OCI-LY1 (cell line): ENCODE measurements around the gene PSAPL1.

Experiments used
- H2AFZ ChIP-seq: fragments of 200-600 bp; sonication (generic), shearing (Covaris generic); 2 replicates; pipeline ENCODE4 v1.6.0; 2014; ENCODE audit warnings: antibody characterized with exemption, mild to moderate bottlenecking, low read length
- H3F3A ChIP-seq: fragments of 200-600 bp; sonication (generic), shearing (Covaris generic); 2 replicates; pipeline ENCODE4 v1.6.0; 2014; ENCODE audit warnings: mild to moderate bottlenecking, antibody characterized with exemption, low read length, moderate library complexity; ENCODE audit not compliant: insufficient read depth
- H3K27ac ChIP-seq: fragments of 200-600 bp; sonication (generic); 2 replicates; pipeline ENCODE4 v1.5.1; 2014; ENCODE audit warnings: low read length, mixed run types, mild to moderate bottlenecking, low read depth; ENCODE audit not compliant: poor library complexity, severe bottlenecking
- H3K27me3 ChIP-seq: fragments of 200-600 bp; sonication (generic); 2 replicates; pipeline ENCODE4 v1.6.0; 2014; ENCODE audit warnings: antibody characterized with exemption, mild to moderate bottlenecking, low read length, moderate library complexity; ENCODE audit not compliant: insufficient read depth
- H3K36me3 ChIP-seq: fragments of 200-600 bp; sonication (generic); 2 replicates; pipeline ENCODE4 v1.6.1; 2014; ENCODE audit warnings: mild to moderate bottlenecking, antibody characterized with exemption, low read length, moderate library complexity, mixed read lengths; ENCODE audit not compliant: insufficient read depth
- H3K4me1 ChIP-seq: fragments of 200-600 bp; sonication (generic); 2 replicates; pipeline ENCODE4 v1.5.1; 2014; ENCODE audit warnings: mild to moderate bottlenecking, low read length, moderate library complexity; ENCODE audit not compliant: insufficient read depth, severe bottlenecking
- H3K4me2 ChIP-seq: fragments of 200-600 bp; sonication (generic), shearing (Covaris generic); 2 replicates; pipeline ENCODE4 v1.6.1; 2014; ENCODE audit warnings: low read length
- H3K4me3 ChIP-seq: fragments of 200-600 bp; sonication (generic); 2 replicates; pipeline ENCODE4 v1.5.1; 2014; ENCODE audit warnings: low read length, low read depth, mild to moderate bottlenecking, mixed read lengths; ENCODE audit not compliant: poor library complexity, severe bottlenecking
- H3K79me2 ChIP-seq: fragments of 200-600 bp; shearing (Covaris generic); 2 replicates; pipeline ENCODE4 v1.6.1; 2016; ENCODE audit warnings: mixed run types, low read length, mixed read lengths; ENCODE audit not compliant: insufficient read depth
- H3K9ac ChIP-seq: fragments of 200-600 bp; sonication (generic), shearing (Covaris generic); 2 replicates; pipeline ENCODE4 v1.6.1; 2014; ENCODE audit warnings: mild to moderate bottlenecking, low read length, mixed read lengths
- H3K9me2 ChIP-seq: fragments of 200-600 bp; sonication (generic), shearing (Covaris generic); 2 replicates; pipeline ENCODE4 v1.6.1; 2014; ENCODE audit warnings: low read depth, mild to moderate bottlenecking, low read length, mixed read lengths
- H3K9me3 ChIP-seq: fragments of 200-600 bp; shearing (Covaris generic); 2 replicates; pipeline ENCODE4 v1.6.1; 2014; ENCODE audit warnings: low read length, mixed read lengths
- H4K20me1 ChIP-seq: fragments of 200-600 bp; sonication (generic), shearing (Covaris generic); 2 replicates; pipeline ENCODE4 v1.6.0; 2016; ENCODE audit warnings: mild to moderate bottlenecking, low read length; ENCODE audit not compliant: insufficient read depth
- EZH2 ChIP-seq: fragments of 200-600 bp; sonication (generic), shearing (Covaris generic); IDR thresholded peaks from 2 replicates; pipeline ENCODE4 v1.8.0; 2017; ENCODE audit warnings: borderline replicate concordance, mixed run types, mild to moderate bottlenecking, antibody characterized with exemption, low read length, moderate library complexity, mixed read lengths
- TF ChIP-seq, protein P1 (sequence below): fragments of 200-600 bp; sonication (generic), shearing (Covaris generic); IDR thresholded peaks from 2 replicates; pipeline ENCODE4 v1.5.1; 2017; ENCODE audit warnings: mild to moderate bottlenecking, antibody characterized with exemption, low read length, moderate library complexity, mixed read lengths

The PSAPL1 gene

DNA sequence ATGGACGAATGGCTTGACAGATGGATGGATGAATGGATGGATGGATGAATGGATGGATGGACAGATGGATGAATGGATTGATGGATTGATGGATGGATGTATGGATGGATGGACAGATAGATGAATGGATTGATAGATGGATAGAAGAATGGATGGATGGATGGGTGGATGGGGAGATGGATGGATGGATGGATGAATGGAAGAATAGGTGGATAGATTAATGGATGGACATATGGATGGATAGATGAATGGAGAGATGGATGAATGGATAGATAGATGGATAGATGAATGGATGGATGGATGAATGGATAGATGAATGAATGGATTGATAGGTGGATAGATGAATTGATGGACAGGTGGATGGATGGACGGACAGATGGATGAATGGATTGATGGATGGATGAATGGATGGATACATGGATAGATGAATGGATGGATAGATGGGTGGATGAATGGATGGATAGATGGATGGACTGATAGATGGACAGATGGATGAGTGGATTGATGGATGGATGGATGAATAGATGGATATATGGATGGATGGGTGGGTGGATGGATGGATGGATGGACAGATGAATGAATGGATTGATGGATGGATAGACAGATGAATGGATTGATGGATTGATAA is 33.9 kb downstream of the PSAPL1 start:
- Histone ChIP-seq H3K4me2 (no peak overlapping the region), H3K9me3 (no peaks in the 10 kb centered on the region), H3K9me2 (no peaks in the 10 kb centered on the region), H2AFZ (no peak overlapping the region), H3K36me3 (no peaks in the 10 kb centered on the region), H3K27ac (no peak overlapping the region), H3K79me2 (no peaks in the 10 kb centered on the region), H3F3A (no peaks in the 10 kb centered on the region), H3K27me3 (no peaks in the 10 kb centered on the region), H4K20me1 (no peaks in the 10 kb centered on the region), H3K4me1 (no peaks in the 10 kb centered on the region), H3K9ac (no peak overlapping the region), H3K4me3 (no peak overlapping the region)
- TF ChIP-seq, protein P1, sequence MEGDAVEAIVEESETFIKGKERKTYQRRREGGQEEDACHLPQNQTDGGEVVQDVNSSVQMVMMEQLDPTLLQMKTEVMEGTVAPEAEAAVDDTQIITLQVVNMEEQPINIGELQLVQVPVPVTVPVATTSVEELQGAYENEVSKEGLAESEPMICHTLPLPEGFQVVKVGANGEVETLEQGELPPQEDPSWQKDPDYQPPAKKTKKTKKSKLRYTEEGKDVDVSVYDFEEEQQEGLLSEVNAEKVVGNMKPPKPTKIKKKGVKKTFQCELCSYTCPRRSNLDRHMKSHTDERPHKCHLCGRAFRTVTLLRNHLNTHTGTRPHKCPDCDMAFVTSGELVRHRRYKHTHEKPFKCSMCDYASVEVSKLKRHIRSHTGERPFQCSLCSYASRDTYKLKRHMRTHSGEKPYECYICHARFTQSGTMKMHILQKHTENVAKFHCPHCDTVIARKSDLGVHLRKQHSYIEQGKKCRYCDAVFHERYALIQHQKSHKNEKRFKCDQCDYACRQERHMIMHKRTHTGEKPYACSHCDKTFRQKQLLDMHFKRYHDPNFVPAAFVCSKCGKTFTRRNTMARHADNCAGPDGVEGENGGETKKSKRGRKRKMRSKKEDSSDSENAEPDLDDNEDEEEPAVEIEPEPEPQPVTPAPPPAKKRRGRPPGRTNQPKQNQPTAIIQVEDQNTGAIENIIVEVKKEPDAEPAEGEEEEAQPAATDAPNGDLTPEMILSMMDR = no peak
- no peak for TF ChIP-seq EZH2

DNA sequence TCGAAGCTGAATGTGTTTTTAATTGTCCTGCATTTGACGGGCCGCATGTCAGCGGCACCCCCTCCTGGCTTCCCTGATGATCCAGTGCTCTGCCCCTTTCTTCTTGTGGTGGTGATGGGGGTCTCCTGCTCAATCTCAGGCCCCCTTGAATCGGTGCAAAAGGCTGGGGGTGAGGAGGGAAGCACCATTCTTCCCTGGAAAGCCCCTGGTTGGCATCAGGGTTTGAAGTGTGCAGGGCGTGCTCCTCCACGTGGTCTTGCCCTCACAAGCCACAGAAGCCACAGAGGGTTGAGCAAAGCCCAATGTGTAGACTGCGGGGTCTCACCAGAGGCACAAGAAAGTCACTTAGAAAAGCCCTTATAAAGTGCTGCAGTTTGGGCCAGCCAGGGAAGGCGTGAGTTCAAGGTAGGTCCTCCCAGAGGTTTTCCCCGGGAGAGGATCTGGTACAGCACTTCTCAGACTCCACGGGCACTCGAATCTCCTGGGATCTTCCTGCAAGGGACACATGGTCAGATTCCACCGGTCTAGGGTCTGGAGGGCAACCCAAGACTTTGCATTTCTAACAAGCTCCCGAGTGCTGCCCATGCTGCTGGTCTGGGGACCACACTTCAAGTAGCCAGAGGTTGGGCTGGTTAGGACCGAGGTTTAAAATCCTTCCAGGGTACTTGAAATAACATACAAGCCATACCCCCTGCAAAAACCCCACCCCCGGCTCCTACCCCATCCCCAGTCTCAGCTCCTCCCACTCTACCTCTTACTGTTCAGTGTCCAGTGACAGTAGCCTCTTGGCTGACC is 35.1 kb downstream of the PSAPL1 start:
- H3K27me3 ChIP-seq = no peaks in the 10 kb centered on the region
- H3K4me3 ChIP-seq = no peak overlapping the region
- no peaks in the 10 kb centered on the region for H3K36me3 ChIP-seq
- H3K79me2 ChIP-seq = no peaks in the 10 kb centered on the region
- no peak overlapping the region for H3K27ac ChIP-seq
- no peaks in the 10 kb centered on the region for H4K20me1 ChIP-seq
- no peaks in the 10 kb centered on the region for H3K9me2 ChIP-seq
- H3F3A ChIP-seq = no peaks in the 10 kb centered on the region
- H2AFZ ChIP-seq = no peak overlapping the region
- TF ChIP-seq EZH2 = no peak
- TF ChIP-seq, protein P1 = no peak
- H3K4me1 ChIP-seq = no peaks in the 10 kb centered on the region
- H3K9ac ChIP-seq = no peak overlapping the region
- H3K9me3 ChIP-seq = no peaks in the 10 kb centered on the region
- no peak overlapping the region for H3K4me2 ChIP-seq

DNA sequence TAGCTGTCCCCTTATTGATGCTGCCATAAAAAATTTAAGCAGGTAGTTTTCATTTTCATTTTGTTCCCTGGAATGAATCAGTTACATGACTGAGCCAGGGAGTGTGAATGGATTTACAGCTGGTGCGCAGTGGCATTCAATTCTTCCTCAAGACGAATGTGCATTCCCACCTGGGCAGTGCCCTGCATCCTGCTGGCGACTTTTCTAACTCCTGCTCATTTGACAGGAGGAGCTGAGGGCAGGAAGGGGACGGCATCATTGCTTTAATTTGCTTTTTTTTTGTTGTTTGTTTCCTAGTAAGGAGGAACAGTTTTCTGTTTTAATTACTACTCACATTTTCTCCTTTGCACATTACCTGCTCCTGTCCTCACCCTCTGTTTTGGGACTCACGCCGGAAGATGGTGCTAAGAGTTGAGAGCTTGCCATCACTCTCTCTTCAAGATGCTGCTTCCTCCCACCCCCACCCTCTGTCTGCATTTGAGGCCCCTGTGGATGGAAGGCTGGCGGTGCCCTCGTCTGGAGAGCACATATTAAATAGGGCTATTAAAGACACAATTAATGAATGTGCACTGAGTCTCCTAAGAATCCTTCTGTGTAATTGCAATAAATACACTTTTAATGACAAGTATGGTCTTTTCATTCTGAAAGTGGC is 35.8 kb downstream of the PSAPL1 start:
- Histone ChIP-seq H3K9me2 (no peaks in the 10 kb centered on the region), H3K9ac (no peak overlapping the region), H3K4me3 (no peak overlapping the region), H4K20me1 (no peaks in the 10 kb centered on the region), H3K9me3 (no peaks in the 10 kb centered on the region), H3K36me3 (no peaks in the 10 kb centered on the region), H3K79me2 (no peaks in the 10 kb centered on the region), H2AFZ (no peak overlapping the region), H3K4me2 (no peak overlapping the region), H3K4me1 (no peaks in the 10 kb centered on the region), H3K27me3 (no peaks in the 10 kb centered on the region), H3F3A (no peaks in the 10 kb centered on the region), H3K27ac (no peak overlapping the region)
- TF ChIP-seq, protein P1 = no peak
- TF ChIP-seq EZH2 = no peak
